ENCODE measurements around the gene PLCG1. TPM values are rescaled to one million over a fixed set of nuclear protein-coding genes. Genes with fewer than 3 reads are reported as not detected.
A peak's percentile ranks its signal among the peaks of the same experiment; 100 is the strongest.

The PLCG1 gene
- total and polyA plus RNA-seq, 12 donors = 32.9 to 139 (median 76.9) TPM

DNA sequence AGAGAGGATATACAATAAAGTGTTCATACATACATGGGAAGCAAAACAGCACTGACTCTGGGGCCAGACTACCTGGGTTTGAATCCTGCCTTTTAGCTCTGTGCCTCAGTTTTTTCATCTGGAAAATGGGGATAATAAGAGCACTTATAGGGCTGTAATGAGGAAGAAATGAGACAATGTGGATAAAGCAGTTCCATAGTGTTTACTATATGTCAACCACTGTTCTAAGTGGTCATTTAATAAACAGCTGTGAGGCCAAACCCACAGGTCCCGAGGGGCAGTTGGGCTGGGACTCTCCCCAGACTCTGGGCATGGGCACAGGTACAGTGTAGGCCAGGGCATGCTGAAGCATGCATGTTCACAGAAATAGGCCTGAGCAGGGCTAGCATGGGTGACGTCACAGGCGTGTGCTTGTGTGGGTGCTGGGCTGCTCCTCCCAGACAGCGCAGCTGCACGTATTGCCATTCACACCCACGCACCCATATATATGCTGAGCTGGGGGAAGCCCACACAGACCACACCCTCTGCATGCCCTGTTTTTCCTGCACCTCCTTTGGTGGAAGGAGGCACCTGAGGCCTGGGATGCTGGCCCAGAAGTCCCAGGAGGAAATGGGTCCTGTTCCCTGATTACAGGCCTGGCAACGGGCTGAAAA is 3.5 kb upstream of the PLCG1 start:
- H3K4me1 ChIP-seq (replicated peaks in 1 of 2) = peaks cover 0 to 15% of the 10 kb centered on the region in 2 donors
- WGBS, 4 donors = 88 to 99% (median 89%) methylated on average over 6 to 7 of the region's 7 CpGs
- no peaks in the 10 kb centered on the region for H3K36me3 ChIP-seq (replicated peaks in 1 of 2)
- no peak overlapping the region for H3K27ac ChIP-seq
- peak in 1 of 7 donors; percentile 46 for DNase-seq
- H3K4me3 ChIP-seq = no peak overlapping the region
- H3K9me3 ChIP-seq (replicated peaks in 1 of 3) = no peaks in the 10 kb centered on the region
- no peaks in the 10 kb centered on the region for H3K27me3 ChIP-seq
- intact Hi-C loops (cut with DNase I) = no loop called here
- TF ChIP-seq, protein P1, sequence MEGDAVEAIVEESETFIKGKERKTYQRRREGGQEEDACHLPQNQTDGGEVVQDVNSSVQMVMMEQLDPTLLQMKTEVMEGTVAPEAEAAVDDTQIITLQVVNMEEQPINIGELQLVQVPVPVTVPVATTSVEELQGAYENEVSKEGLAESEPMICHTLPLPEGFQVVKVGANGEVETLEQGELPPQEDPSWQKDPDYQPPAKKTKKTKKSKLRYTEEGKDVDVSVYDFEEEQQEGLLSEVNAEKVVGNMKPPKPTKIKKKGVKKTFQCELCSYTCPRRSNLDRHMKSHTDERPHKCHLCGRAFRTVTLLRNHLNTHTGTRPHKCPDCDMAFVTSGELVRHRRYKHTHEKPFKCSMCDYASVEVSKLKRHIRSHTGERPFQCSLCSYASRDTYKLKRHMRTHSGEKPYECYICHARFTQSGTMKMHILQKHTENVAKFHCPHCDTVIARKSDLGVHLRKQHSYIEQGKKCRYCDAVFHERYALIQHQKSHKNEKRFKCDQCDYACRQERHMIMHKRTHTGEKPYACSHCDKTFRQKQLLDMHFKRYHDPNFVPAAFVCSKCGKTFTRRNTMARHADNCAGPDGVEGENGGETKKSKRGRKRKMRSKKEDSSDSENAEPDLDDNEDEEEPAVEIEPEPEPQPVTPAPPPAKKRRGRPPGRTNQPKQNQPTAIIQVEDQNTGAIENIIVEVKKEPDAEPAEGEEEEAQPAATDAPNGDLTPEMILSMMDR (IDR thresholded peaks at IDR 0.05) = no peak
- no peak for TF ChIP-seq POLR2A (IDR thresholded peaks at IDR 0.05)

GRCh38 chr20:41134362-41135186 is 2.8 kb upstream of the PLCG1 start:
- H3K27me3 ChIP-seq = no peaks in the 10 kb centered on the region
- H3K9me3 ChIP-seq (replicated peaks in 1 of 3) = no peaks in the 10 kb centered on the region
- 73 to 79% (median 78%) methylated on average over 9 of the region's 9 CpGs for WGBS, 4 donors
- H3K36me3 ChIP-seq (replicated peaks in 1 of 2) = no peaks in the 10 kb centered on the region
- no peak overlapping the region for H3K27ac ChIP-seq
- no peak overlapping the region for H3K4me3 ChIP-seq
- peak in 1 of 7 donors; percentile 52 for DNase-seq
- intact Hi-C loops (cut with DNase I) = no loop called here
- H3K4me1 ChIP-seq (replicated peaks in 1 of 2) = peaks cover 0 to 22% of the 10 kb centered on the region in 2 donors
- TF ChIP-seq, protein P1 (IDR thresholded peaks at IDR 0.05) = no peak
- no peak for TF ChIP-seq POLR2A (IDR thresholded peaks at IDR 0.05)

DNA sequence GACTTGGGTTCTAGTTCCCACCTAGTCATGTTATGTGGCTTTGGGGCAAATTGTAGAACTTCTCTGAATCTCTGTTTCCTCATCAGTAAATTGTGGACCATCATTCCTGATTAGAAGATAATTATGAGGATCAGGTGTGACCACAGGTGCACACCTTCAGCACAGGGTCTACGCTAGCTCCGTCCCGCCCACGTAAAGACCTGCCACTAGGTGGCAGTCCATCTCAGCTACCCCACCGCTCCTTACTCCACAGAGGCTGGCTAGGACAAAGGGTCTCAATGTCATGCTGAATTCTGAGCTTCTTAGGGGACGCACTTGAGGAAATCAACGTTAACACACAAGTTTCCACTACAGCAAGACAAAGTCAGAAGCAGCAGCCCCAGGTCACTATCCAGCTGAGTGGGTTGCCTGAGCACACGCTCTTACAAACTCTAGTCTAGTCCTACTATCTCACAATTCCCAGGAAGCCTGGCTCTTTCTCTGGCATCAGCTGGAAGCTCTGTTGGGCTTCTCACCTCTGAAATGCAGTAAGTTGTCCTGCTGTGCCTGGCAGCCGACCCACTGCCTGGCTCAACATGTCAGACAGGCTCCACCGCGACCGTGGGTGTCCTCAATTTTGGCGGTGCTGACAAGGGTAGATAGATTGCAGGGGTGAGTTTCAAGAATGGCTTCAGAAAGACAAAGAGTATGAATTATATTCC is 2.0 kb upstream of the PLCG1 start:
- peak in 4 of 7 donors; percentile 40 to 67 (median 48) for DNase-seq
- intact Hi-C loops (cut with DNase I) = no loop called here
- H3K27me3 ChIP-seq = no peaks in the 10 kb centered on the region
- peaks cover 0 to 30% of the 10 kb centered on the region in 2 donors for H3K4me1 ChIP-seq (replicated peaks in 1 of 2)
- TF ChIP-seq, protein P1 (IDR thresholded peaks at IDR 0.05) = peak; percentile 43 to 70 (median 61)
- TF ChIP-seq POLR2A (IDR thresholded peaks at IDR 0.05) = no peak
- no peaks in the 10 kb centered on the region for H3K9me3 ChIP-seq (replicated peaks in 1 of 3)
- H3K36me3 ChIP-seq (replicated peaks in 1 of 2) = no peaks in the 10 kb centered on the region
- WGBS, 4 donors = 55 to 60% (median 57%) methylated on average over 13 of the region's 13 CpGs
- H3K27ac ChIP-seq = no peak overlapping the region
- no peak overlapping the region for H3K4me3 ChIP-seq

Data from adrenal gland (tissue), 12 donors.